GM19351 (cell line): ENCODE results near the gene PAIP2.
"Not testable (repeated sequence)": the region's sequence is repeated elsewhere in the genome, so short reads cannot be mapped to it uniquely, and the experiment has no call there.

Source experiments
- ATAC-seq: cut with Tn5 transposase; IDR thresholded peaks from one replicate; pipeline ENCODE4 v1.9.1; 2021; ENCODE audit warnings: mild to moderate bottlenecking, moderate library complexity; ENCODE audit not compliant: unreplicated experiment

Gene PAIP2, protein sequence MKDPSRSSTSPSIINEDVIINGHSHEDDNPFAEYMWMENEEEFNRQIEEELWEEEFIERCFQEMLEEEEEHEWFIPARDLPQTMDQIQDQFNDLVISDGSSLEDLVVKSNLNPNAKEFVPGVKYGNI

DNA sequence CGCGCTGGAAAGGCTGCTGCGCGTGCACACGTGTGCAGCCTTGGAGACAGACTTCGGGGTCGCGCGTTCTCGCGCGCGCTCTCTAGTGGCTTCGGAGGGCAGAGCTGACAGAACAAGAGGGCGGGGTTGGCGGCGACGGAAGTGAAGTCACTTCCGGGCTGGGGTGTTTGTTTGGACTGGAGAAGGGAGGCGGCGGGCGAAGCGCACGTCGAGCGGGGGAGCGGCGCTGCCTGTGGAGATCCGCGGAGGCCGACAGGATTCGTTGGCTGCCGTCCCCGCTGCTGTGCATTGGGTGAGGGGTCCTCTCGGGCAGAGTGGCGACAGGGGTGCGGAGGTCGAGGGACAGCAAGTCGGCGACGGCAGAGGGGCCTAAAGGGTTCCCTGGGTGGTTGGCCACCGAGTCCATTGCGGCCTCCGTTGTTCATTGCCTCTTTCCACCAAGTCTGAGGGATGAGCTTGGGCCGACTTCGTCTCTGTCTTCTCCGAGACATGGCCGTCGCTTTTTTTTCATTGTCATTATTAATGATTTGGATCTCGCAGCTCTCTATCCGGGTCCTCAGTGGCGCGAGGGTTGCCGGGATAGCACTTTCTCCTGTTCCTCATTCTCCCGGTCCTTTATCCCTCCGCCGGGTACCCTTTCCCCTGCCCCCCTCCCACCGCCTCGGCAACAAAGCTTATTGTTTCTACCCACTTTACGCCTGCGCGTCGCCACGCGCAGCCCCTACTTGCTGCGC lies at the start of gene PAIP2:
PAIP2 (plus strand) TSS at position 166 of the 734 bp plus-strand sequence. CDS start 21,931 bp downstream, outside the sequence.
- peak; percentile 88 for ATAC-seq

DNA sequence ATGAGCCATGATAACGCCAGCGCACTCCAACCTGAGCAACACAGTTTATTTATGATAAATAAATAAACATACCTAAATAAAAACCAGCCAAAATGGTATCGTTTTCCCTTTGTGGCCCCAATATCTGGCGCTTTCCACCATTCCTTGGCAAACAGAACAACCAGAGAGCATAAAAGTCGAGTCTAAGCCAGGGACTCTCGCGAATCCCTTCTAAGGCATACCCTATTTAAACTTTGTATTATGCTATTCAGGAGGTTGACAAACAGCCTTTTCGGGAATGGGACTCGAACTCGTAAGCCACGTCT lies 48.5 kb upstream of the PAIP2 start:
- no peak for ATAC-seq

DNA sequence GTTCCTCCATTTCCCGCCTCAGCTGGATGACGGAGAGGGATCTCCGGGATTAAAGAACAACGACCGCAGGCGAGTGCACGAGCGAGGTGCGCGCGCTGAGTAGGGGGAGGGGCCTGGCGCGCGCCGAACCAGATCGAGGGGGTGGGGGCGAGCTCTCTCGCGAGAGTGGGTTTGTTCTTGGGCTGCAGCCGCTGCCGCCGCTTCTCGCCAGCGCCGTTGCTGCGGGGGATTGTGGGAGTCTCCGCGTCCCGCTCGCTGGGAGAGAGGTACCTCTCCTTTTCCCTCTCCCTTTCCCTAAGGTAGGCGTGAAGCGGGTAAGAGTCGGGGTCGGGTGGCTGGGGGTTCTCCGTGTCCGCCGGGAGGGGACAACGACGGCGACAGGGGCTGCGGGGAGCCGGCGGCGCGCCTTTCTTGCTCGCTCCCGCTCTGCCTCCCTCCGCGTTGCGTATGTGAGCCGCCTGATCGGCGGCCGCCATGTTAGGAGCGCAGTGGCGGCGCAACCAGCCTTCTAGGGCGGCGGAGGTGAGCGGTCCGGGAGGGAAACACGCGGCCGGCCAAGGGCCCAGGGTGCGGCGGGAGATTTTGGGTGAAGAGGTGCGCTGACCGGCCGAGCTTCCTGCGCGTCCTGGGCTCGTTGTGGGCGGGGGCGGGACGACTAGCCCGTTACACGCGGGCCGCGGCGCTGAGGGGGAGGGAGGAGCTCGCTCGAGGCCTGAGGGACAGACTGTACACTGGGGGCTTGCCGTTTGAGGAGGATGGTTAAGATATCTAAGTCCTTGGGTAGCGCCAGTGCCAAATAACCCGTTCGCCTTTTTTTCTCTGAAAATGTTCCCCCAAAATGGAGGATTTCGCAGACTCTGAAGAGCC lies 47.9 kb upstream of the PAIP2 start, which contains the start of gene MATR3:
MATR3 (plus strand) TSS at position 234 of the 867 bp plus-strand sequence. CDS start 13,676 bp downstream, outside the sequence.
- ATAC-seq = peak; percentile 73

DNA sequence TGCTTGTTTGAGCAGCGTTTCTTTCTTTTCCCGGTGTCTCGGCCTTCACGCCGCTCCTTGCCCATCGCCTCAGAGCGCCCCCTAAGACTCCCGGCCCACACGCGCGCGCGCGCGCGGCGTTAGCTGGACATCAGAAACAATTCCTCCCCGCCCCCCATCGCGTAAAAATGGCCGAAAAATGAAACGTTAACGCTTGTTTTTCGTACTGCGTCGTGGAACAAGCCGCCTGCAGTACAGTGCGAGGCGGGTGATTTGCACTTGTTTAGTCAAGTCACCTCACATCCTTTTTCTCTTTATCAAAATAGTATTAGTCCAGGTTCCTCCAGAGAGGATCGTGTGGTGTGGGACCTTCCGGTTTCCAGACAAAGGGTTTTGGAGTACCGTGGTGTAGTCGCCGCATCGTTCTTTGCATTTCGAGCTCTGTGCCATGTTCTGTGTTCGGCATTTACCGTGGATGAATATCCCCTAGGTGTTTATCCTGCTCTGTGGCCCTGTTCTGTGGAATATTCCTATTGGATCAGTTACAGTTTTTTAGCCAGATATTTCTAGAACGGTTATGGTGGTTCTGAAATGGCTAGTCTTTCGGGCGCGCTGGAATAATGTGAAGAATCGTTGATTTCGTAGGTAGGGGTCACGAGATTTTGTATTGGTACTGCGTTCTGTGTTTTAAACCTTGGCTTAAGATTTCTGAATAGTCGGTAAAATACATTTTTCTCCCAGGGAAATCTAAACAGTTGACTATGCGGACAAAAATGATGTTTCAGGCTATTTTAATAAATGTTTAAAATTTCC lies 47.1 kb upstream of the PAIP2 start:
- peak; percentile 41 for ATAC-seq

DNA sequence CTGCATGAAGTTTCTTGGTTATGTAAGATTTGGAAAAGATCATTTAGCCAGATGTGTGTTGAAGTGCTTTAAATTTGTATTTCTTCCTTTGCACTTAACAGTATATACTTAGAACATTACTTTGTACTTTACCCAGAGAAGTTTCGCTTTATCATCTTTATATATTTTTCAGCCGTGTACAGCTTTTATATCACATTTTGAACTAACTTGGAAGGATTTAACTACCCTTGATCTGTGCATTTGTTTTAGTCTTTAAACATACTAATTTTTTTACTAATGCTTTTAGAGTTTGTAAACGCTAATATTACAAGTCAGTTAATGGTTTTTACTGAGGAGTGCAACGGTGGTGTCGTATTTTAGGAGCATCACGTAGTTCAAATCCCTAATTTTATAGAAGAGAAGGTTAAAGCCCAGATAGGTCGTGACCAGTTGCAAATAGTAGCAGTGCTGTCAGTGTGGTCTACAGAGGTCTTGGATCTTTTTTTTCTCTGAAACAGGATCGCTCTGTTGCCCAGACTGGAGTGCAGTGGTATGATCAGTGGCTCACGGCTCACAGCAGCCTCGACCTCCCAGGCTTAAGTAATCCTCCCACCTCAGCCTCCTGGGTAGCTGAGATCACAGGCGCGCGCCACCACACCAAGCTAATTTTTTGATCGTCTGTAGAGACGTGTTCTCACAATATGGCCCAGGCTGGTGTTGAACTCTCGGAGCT lies 46.2 kb upstream of the PAIP2 start:
- no peak for ATAC-seq

DNA sequence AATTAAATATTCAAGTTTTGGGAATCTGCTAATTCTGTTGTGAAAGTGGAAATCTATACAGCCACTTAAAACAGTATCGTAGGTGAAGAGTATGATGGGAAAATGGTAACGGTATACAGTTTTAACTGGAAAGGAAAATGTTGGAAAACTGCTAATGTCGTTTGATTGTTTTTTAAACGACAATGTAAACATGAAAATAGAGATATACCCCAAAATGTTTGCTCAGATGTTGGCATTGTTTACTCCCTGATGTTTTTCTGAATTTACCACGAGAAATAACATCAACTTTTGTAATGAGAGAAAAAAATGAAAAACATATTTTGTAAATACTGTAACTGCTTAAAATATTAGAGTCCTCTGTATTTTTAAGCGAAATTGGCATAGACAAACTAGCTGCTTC lies 45.5 kb upstream of the PAIP2 start:
- no peak for ATAC-seq

DNA sequence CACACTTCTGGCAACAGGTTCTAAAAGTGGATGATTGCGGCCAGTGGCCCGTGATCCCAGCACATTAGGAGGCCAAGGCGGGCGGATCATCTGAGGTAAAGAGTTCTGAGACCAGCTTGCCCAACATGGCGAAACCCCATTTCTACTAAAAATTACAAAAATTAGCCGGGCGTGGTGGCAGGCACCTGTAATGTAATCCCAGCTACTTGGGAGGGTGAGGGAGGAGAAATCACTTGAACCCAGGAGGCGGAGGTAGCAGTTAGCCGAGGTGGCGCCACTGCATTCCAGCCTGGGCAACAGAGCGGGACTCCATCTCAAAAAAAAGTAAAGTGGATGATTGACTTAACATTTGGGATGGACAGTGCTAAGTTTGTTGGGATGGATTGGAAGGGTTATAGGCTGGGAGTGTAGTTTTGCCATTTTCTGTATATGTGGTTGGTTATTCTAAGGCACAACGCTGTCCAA lies 44.8 kb upstream of the PAIP2 start:
- ATAC-seq = no peak

DNA sequence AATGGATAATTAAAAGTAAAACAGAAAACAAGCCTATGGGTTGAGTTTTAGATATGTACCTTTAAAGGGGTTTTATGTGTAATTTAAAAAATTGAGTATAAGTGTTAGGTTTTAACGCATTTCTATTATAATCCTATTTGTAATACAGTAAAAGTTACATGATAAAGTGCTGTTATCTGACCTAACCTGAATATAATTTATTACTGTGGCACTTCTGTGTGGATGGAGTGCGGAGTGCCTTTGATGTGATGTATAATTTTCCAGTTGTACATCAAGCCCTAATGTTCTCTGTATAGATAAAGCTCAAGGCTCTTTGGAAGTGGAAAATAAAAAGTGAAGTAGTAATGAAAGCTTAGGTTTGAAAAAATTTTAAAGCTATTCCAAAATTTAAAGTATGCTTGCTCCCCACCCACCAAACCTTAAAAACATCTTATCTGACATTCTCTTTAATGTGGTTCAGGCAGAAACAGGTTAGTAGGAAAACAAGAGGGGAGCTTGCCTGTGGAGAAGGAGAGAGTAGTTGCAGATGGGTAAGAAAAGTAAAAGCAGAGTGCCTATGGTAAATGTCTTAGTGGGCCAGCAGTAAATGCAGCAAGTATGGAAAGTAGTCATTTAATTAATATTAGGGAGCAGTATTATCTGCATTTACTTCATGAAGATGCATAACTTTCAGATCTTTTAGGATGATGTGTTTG lies 44.1 kb upstream of the PAIP2 start:
- ATAC-seq = no peak

DNA sequence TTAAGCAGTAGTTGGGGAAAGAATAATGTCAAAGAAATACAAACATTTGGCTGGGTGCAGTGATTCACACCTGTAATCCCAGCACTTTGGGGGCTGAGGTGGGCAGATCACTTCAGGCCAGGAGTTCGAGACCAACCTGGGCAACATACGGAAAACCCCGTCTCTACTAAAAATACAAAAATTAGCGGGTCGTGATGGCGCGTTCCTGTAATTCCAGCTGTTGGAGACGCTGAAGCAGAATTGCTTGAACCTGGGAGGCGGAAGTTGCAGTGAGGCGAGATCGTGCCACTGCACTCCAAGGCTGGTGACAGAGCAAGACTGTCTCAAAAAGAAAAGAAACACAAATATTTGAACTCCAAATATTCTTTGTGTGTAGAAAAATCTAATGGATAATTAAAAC lies 43.4 kb upstream of the PAIP2 start:
- ATAC-seq = no peak

DNA sequence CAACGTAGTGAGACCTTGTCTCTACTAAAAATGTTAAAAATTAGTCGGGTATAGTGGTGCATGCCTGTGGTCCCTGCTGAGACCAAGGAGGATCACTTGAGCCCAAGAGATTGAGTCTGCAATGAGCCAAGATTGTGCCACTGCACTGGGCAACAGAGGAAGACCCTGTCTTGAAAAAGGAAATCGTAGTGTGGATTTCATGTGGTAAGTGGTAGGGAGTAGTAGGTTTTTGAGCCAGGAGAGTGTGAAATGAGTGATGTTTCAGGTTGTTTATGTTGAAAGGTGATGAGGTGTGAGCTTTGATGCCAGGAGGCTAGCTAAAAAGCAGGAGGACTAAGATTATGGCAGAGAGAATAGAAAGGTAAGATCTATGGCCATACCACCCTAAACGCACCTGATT lies 42.2 kb upstream of the PAIP2 start:
- no peak for ATAC-seq

DNA sequence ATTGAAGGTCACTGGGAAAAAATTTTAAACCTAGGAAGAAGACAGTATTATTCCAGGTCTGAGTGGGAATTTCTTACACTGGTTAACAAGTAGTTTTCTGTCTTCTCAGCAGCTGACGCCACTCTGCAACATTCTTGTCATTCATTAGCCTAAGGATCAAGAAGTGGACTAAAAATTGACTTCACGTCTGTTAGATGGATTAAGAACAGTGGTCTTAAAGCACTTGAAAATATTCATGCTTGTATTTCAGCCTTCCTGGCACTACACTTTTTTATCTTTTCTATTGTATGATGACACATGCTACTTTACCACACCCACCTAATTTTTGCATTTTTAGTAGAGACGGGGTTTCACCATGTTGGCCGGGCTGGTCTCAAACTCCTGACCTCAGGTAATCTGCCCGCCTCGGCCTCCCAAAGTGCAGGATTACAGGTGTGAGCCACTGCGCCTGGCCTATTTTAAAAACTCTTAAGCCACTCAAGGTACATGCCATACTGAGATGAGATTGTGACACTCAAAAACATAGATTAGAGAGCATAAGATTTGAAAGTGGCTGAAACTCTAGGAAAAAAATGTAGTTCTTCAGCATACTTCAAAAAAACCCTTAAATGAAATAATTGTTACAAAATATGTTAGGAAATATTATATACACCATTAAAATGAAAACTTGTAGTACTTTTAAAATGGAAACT lies 39.7 kb upstream of the PAIP2 start:
- ATAC-seq = no peak

DNA sequence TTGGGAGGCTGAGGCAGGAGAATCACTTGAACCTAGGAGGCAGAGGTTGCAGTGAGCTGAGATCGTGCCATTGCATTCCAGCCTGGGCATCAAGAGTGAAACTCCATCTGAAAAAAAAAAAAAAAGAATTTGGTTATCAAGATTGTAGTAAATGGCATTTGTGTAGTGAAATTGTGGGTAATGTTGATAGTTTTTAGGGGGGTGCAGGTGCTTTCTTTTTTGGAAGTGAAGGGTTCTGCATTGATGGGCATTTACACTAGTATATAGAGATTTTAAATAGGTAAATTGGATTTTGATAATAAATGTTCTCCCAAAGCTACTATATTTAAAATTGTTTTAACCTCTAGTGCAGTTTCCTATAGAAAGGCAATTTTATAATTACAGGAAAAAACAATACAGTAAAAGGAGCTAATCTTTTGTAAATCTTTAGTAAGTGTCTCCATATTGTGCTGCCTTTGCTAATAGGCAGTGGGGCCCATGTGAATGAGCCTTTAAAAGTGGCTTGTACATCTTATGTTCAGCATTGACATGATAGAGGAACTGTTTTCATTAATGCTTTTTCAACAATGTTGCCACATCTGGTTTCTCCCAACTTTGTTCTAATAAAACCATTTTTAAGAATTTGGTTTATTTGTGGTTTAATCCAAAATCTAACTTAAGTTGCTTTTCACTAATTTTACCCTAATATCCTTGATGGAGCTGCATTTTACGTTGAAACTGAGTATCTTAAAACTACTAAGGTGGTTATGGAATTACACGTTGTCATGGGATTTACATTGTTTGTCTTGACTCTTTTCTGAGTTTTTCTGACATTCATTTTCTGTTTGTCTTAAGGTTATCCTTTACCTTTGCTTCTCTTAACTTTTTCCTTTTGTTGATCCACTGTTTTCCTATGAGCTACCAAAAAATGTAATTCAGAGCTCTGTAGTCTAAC lies 37.0 kb upstream of the PAIP2 start:
- ATAC-seq = no peak

DNA sequence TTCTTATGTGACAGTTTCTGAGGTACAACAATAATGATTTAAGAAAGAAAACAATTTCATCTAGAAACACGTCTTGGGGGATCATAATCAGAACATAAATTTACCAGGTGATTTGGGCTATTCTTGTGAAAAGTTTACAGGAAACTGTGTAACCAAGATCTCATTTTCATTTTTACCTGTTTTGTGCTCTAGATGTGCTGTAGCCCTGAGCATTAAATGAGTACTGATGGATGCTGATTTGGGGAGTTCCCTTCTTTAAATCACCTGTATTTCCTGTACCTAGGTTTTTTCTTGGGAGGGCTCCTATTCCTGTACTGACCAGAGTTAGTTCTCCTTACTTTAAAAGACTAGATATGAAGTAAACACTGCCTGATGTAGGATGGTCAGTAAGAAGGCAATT lies 35.5 kb upstream of the PAIP2 start:
- ATAC-seq = no peak

DNA sequence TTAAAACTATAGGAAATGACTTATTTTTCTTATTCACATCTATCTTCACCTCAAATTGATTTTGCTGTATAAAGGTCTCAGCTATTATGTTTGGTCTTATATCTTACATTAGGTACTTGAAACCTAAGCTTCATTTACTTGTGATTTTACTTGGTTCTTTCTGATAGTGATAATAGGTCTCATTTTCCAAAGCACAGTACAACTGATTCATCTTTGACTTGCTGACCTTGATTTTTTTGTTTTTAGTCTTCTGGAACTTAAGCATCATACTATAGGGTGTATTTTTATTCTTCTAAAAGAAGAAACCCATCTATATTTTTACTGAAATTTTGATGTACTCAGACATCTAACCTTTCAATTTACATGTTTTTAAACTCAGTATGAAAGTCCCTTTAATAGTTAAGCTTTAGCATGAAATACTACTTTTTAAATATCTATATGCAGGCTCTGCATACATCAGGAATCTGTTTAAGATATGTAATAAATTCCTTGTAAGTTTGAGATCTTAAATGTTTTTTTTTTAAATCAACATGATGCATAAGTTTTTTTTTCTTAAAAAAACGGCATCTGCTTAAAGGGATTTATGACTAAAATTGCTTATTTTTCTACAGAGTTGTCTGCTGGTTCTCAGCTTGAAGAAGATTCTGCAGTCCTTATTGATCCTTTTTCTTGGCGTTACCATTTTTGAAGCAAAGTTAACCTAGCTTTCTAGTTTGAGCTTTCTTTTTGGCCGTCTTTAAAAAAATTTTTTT lies 34.9 kb upstream of the PAIP2 start:
- no peak for ATAC-seq

DNA sequence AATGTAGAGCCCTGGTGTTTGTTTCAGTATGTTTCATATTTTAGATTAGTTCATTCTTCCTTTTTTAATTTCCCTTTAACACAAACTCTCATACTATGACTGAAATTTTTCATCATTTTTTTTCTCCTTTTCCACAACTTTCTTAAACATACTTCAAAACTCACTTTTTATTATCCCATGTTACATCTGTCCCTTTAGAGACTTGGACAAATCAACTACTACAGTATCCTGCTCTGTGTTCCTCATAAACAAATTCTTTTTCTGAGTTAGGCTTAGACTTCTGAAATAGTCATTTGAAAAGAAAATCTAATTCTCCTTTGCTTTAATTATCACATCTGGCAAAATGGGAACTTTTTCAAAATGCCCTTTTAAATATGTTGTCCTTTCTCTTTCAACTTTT lies 32.9 kb upstream of the PAIP2 start:
- no peak for ATAC-seq

DNA sequence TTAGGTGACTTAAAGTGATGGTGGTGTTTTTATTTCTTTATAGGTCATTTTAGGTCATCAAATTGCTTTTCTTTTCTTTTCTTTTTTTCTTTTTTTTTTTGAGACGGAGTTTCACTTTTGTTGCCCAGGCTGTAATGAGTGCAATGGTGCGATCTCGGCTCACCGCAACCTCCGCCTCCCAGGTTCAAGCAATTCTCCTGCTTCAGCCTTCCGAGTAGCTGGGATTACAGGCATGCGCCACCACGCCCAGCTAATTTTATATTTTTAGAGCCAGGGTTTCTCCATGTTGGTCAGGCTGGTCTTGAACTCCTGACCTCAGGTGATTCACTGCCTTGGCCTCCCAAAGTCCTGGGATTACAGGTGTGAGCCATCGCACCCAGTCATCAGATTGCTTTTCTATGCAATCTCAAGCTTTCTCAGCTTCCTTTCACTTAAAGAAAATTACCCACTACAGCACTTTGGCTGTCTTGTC lies 30.9 kb upstream of the PAIP2 start:
- not testable (repeated sequence) for ATAC-seq

DNA sequence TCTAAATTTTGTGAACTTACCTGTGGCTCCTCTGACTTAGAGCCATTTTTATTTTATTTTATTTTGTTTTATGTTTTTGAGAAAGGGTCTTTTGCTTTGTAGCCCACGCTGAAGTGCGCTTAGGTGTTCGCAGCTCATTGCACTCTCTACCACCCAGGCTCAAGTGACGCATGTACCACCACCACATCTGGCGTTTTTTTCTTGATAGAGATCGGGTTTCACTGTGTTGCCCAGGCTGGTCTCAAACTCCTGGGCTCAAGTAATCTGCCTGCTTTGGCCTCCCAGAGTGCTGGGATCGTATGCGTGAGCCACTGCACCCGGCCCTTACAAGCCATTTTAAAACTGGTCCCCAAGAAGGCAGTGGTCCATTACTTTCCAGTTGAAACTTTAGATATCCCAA lies 29.6 kb upstream of the PAIP2 start:
- ATAC-seq = no peak
